HepG2 (cell line): ENCODE data around the gene CARMIL3.
A peak's percentile ranks its signal among the peaks of the same experiment; 100 is the strongest.

Experiments used
- ELF4 ChIP-seq: sonication (generic); formaldehyde crosslinking; IDR thresholded peaks from 2 replicates; pipeline ENCODE4 v1.5.0; 2020; ENCODE audit warnings: missing genetic modification reagents, mild to moderate bottlenecking, moderate library complexity, borderline replicate concordance
- ISL2 ChIP-seq: sonication (generic); formaldehyde crosslinking; IDR thresholded peaks from 2 replicates; pipeline ENCODE4 v1.5.0; 2020; ENCODE audit warnings: missing genetic modification reagents
- NFE2L1 ChIP-seq: sonication (generic); formaldehyde crosslinking; IDR thresholded peaks from 2 replicates; pipeline ENCODE4 v1.4.0; 2020; ENCODE audit warnings: missing genetic modification reagents, mild to moderate bottlenecking, borderline replicate concordance
- POLR2A ChIP-seq, 2 experiments: IDR thresholded peaks; 2 replicates each; pipeline ENCODE4 v1.6.1; 2011; ENCODE audit warnings: low read depth in 2 of 2, low read length in 2 of 2, mild to moderate bottlenecking in 1 of 2, moderate library complexity in 1 of 2; ENCODE audit not compliant: insufficient read depth in 1 of 2
- ZIK1 ChIP-seq: sonication (generic); formaldehyde crosslinking; IDR thresholded peaks from 2 replicates; pipeline ENCODE4 v1.5.0; 2020; ENCODE audit warnings: mild to moderate bottlenecking, low read depth, missing genetic modification reagents, borderline replicate concordance
- ZNF451 ChIP-seq: sonication (generic); formaldehyde crosslinking; IDR thresholded peaks from 2 replicates; pipeline ENCODE4 v1.5.0; 2020; ENCODE audit warnings: mild to moderate bottlenecking, missing genetic modification reagents
- ZNF563 ChIP-seq: sonication (generic); formaldehyde crosslinking; IDR thresholded peaks from 2 replicates; pipeline ENCODE4 v1.8.0; 2022; ENCODE audit warnings: mild to moderate bottlenecking, moderate library complexity, missing genetic modification reagents
- ZNF713 ChIP-seq: sonication (generic); formaldehyde crosslinking; IDR thresholded peaks from 2 replicates; pipeline ENCODE4 v1.4.0; 2020; ENCODE audit warnings: mild to moderate bottlenecking, missing genetic modification reagents
- TF ChIP-seq, protein P1 (sequence below): sonication (generic); formaldehyde crosslinking; IDR thresholded peaks from 2 replicates; pipeline ENCODE4 v1.5.0; 2020; ENCODE audit warnings: missing genetic modification reagents, mild to moderate bottlenecking, borderline replicate concordance
- TF ChIP-seq, protein P2 (sequence below): sonication (generic); formaldehyde crosslinking; IDR thresholded peaks from 2 replicates; pipeline ENCODE4 v1.5.0; 2020; ENCODE audit warnings: mild to moderate bottlenecking, missing genetic modification reagents, moderate library complexity
- TF ChIP-seq, protein P3 (sequence below): sonication (generic); formaldehyde crosslinking; IDR thresholded peaks from 2 replicates; pipeline ENCODE4 v1.8.1; 2022; ENCODE audit warnings: low read depth, mild to moderate bottlenecking, missing genetic modification reagents
- TF ChIP-seq, protein P4 (sequence below): sonication (generic); formaldehyde crosslinking; IDR thresholded peaks from 2 replicates; pipeline ENCODE4 v1.5.0; 2020; ENCODE audit warnings: missing genetic modification reagents
- TF ChIP-seq, protein P5 (sequence below): sonication (generic); formaldehyde crosslinking; IDR thresholded peaks from 2 replicates; pipeline ENCODE4 v1.9.0; 2022; ENCODE audit warnings: low read depth, missing genetic modification reagents
- TF ChIP-seq, protein P6 (sequence below): sonication (generic); formaldehyde crosslinking; IDR thresholded peaks from 2 replicates; pipeline ENCODE4 v1.5.1; 2020; ENCODE audit warnings: missing genetic modification reagents, mild to moderate bottlenecking, borderline replicate concordance

DNA sequence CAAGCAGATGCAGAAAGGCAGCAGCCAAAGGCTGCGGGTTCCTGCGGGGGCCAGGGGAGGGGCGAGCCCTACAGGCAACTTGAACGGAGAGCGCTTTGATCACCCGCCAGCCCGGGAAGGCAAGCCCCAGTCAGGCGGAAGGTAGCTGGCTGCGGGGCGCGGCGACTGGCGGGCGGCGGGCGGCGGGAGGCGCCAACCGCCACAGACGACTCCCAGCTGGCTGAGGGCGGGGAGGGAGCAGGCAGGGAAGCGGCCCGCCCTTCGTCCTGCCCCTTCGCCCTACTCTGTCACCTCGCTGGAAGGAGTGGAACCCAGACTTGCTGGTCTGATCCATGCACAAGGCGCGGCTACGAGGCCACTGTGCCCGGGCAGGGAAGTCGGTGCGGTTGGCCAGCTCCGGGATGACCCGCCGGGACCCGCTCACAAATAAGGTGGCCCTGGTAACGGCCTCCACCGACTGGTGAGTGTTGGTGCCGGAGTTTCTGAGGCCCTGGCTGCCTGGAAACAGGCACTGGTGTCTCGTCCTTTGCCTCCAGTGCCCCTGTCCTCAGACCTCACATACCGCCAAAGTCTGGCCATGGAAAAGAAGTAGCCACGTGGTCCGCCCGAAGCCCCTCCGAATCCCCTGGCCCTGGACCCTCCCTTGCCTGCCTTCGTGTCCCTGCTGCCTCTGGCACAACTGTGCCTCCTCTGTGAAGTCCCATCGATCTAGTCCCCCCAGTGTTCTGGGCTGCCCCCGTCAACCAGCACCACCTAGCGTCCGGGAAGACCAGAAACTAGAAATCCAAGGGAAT is 15.4 kb upstream of the CARMIL3 start:
- TF ChIP-seq, protein P1, sequence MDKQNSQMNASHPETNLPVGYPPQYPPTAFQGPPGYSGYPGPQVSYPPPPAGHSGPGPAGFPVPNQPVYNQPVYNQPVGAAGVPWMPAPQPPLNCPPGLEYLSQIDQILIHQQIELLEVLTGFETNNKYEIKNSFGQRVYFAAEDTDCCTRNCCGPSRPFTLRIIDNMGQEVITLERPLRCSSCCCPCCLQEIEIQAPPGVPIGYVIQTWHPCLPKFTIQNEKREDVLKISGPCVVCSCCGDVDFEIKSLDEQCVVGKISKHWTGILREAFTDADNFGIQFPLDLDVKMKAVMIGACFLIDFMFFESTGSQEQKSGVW (CRISPR knock-in tag) = no peak
- TF ChIP-seq, protein P2, sequence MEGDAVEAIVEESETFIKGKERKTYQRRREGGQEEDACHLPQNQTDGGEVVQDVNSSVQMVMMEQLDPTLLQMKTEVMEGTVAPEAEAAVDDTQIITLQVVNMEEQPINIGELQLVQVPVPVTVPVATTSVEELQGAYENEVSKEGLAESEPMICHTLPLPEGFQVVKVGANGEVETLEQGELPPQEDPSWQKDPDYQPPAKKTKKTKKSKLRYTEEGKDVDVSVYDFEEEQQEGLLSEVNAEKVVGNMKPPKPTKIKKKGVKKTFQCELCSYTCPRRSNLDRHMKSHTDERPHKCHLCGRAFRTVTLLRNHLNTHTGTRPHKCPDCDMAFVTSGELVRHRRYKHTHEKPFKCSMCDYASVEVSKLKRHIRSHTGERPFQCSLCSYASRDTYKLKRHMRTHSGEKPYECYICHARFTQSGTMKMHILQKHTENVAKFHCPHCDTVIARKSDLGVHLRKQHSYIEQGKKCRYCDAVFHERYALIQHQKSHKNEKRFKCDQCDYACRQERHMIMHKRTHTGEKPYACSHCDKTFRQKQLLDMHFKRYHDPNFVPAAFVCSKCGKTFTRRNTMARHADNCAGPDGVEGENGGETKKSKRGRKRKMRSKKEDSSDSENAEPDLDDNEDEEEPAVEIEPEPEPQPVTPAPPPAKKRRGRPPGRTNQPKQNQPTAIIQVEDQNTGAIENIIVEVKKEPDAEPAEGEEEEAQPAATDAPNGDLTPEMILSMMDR = peak; percentile 98
- no peak for TF ChIP-seq ZIK1
- TF ChIP-seq, protein P3, sequence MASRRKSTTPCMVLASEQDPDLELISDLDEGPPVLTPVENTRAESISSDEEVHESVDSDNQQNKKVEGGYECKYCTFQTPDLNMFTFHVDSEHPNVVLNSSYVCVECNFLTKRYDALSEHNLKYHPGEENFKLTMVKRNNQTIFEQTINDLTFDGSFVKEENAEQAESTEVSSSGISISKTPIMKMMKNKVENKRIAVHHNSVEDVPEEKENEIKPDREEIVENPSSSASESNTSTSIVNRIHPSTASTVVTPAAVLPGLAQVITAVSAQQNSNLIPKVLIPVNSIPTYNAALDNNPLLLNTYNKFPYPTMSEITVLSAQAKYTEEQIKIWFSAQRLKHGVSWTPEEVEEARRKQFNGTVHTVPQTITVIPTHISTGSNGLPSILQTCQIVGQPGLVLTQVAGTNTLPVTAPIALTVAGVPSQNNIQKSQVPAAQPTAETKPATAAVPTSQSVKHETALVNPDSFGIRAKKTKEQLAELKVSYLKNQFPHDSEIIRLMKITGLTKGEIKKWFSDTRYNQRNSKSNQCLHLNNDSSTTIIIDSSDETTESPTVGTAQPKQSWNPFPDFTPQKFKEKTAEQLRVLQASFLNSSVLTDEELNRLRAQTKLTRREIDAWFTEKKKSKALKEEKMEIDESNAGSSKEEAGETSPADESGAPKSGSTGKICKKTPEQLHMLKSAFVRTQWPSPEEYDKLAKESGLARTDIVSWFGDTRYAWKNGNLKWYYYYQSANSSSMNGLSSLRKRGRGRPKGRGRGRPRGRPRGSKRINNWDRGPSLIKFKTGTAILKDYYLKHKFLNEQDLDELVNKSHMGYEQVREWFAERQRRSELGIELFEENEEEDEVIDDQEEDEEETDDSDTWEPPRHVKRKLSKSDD (CRISPR knock-in tag) = peak; percentile 18; the same call in 1 of the 2 replicates
- TF ChIP-seq ELF4 (CRISPR knock-in tag) = no peak
- no peak for TF ChIP-seq ZNF713
- TF ChIP-seq ISL2 (CRISPR knock-in tag) = no peak; the same call in 1 of the 2 replicates
- TF ChIP-seq POLR2A (IDR thresholded peaks at IDR 0.05; ENCODE audit: insufficient read depth in 1 of 2, low read depth in 2 of 2, low read length in 2 of 2) = peak; percentile 70 to 84
- TF ChIP-seq, protein P4, sequence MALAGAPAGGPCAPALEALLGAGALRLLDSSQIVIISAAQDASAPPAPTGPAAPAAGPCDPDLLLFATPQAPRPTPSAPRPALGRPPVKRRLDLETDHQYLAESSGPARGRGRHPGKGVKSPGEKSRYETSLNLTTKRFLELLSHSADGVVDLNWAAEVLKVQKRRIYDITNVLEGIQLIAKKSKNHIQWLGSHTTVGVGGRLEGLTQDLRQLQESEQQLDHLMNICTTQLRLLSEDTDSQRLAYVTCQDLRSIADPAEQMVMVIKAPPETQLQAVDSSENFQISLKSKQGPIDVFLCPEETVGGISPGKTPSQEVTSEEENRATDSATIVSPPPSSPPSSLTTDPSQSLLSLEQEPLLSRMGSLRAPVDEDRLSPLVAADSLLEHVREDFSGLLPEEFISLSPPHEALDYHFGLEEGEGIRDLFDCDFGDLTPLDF (CRISPR knock-in tag) = no peak
- peak; percentile 82 for TF ChIP-seq ZNF563 (CRISPR knock-in tag)
- TF ChIP-seq, protein P5, sequence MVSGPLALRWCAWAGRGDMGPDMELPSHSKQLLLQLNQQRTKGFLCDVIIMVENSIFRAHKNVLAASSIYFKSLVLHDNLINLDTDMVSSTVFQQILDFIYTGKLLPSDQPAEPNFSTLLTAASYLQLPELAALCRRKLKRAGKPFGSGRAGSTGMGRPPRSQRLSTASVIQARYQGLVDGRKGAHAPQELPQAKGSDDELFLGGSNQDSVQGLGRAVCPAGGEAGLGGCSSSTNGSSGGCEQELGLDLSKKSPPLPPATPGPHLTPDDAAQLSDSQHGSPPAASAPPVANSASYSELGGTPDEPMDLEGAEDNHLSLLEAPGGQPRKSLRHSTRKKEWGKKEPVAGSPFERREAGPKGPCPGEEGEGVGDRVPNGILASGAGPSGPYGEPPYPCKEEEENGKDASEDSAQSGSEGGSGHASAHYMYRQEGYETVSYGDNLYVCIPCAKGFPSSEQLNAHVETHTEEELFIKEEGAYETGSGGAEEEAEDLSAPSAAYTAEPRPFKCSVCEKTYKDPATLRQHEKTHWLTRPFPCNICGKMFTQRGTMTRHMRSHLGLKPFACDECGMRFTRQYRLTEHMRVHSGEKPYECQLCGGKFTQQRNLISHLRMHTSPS (CRISPR knock-in tag) = peak; percentile 69
- TF ChIP-seq, protein P6, sequence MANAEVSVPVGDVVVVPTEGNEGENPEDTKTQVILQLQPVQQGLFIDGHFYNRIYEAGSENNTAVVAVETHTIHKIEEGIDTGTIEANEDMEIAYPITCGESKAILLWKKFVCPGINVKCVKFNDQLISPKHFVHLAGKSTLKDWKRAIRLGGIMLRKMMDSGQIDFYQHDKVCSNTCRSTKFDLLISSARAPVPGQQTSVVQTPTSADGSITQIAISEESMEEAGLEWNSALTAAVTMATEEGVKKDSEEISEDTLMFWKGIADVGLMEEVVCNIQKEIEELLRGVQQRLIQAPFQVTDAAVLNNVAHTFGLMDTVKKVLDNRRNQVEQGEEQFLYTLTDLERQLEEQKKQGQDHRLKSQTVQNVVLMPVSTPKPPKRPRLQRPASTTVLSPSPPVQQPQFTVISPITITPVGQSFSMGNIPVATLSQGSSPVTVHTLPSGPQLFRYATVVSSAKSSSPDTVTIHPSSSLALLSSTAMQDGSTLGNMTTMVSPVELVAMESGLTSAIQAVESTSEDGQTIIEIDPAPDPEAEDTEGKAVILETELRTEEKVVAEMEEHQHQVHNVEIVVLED (CRISPR knock-in tag) = no peak; the same call in 1 of the 2 replicates
- peak; percentile 95 for TF ChIP-seq ZNF451 (CRISPR knock-in tag)
- 0 out of 2 replicates have a peak, but pooled peaks have one; percentile 77 for TF ChIP-seq NFE2L1 (CRISPR knock-in tag)
